H1 (cell line): ENCODE data around the gene TACC2. TPM values are rescaled to one million over a fixed set of nuclear protein-coding genes. Genes with fewer than 3 reads are reported as not detected.

Experiments
- CTCF ChIA-PET: fragments of 300-600 bp; sonication (Branson Sonifier 250); formaldehyde crosslinking; loops from one replicate; lab custom pipeline; 2021; ENCODE audit not compliant: partially characterized antibody; lab: Charles Lee
- POLR2A ChIA-PET: fragments of 300-600 bp; sonication (Branson Sonifier 250); formaldehyde crosslinking; loops from one replicate; lab custom pipeline; 2021; ENCODE audit warnings: inconsistent platforms; ENCODE audit not compliant: partially characterized antibody; lab: Charles Lee
- DNase-seq, 2 experiments: peaks; one replicate each; pipeline versions ENCODE4 v3.0.0 to v3.0.0-alpha.2; 2010 to 2022; ENCODE audit warnings: low spot score in 2 of 2, low read depth in 1 of 2, mixed read lengths in 1 of 2
- FAIRE-seq: peaks from 2 replicates; lab custom pipeline; 2011; peaks lifted over from hg19 to GRCh38; lab: Jason Lieb, UNC
- H2AFZ ChIP-seq: 2 replicates; pipeline ENCODE4 v1.8.1; 2012; ENCODE audit warnings: low read length, inconsistent platforms
- H2AK5ac ChIP-seq: 2 replicates; pipeline ENCODE4 v1.6.1; 2013; ENCODE audit warnings: low read depth, low read length
- H2BK120ac ChIP-seq: replicated peaks from 2 replicates; pipeline ENCODE3; 2013; ENCODE audit warnings: low read depth, low read length, inconsistent platforms
- H2BK12ac ChIP-seq: 2 replicates; pipeline ENCODE4 v1.6.1; 2013; ENCODE audit warnings: low read depth, low read length
- H2BK15ac ChIP-seq: 2 replicates; pipeline ENCODE4 v1.6.1; 2013; ENCODE audit warnings: low read length
- H2BK20ac ChIP-seq: 2 replicates; pipeline ENCODE4 v1.6.1; 2013; ENCODE audit warnings: low read length
- H2BK5ac ChIP-seq: 2 replicates; pipeline ENCODE4 v1.6.1; 2013; ENCODE audit warnings: low read depth, low read length
- H3K14ac ChIP-seq: 2 replicates; pipeline ENCODE4 v1.6.1; 2013; ENCODE audit warnings: inconsistent platforms; ENCODE audit not compliant: insufficient read length
- H3K18ac ChIP-seq: 2 replicates; pipeline ENCODE4 v1.6.1; 2013; ENCODE audit warnings: low read length; ENCODE audit errors: extremely low read depth
- H3K23ac ChIP-seq: 2 replicates; pipeline ENCODE4 v1.6.1; 2013; ENCODE audit warnings: inconsistent platforms; ENCODE audit not compliant: insufficient read length
- H3K23me2 ChIP-seq: 2 replicates; pipeline ENCODE4 v1.6.1; 2013; ENCODE audit warnings: low read depth, low read length
- H3K27ac ChIP-seq: 2 replicates; pipeline ENCODE4 v1.6.1; 2011; ENCODE audit warnings: low read depth, low read length, inconsistent platforms
- H3K27me3 ChIP-seq, 4 experiments: replicated peaks in 1 of 4; 1 replicate in 1 of 4; 2 replicates in 3 of 4; pipeline versions ENCODE4 v1.6.1 to v1.8.1; 2011 to 2013; ENCODE audit warnings: low read length in 3 of 4, mild to moderate bottlenecking in 3 of 4, inconsistent platforms in 2 of 4, mixed read lengths in 2 of 4, moderate library complexity in 1 of 4; ENCODE audit not compliant: control insufficient read depth in 3 of 4, insufficient read depth in 3 of 4; ENCODE audit errors: extremely low read depth in 1 of 4
- H3K36me3 ChIP-seq, 4 experiments: 2 replicates each; pipeline versions ENCODE4 v1.6.1 to v1.8.1; 2011 to 2013; ENCODE audit warnings: mild to moderate bottlenecking in 4 of 4, low read length in 3 of 4, moderate library complexity in 2 of 4, control low read depth in 1 of 4, inconsistent platforms in 1 of 4; ENCODE audit not compliant: insufficient read depth in 4 of 4, control insufficient read depth in 2 of 4
- H3K4ac ChIP-seq: replicated peaks from 2 replicates; pipeline ENCODE3; 2013; ENCODE audit warnings: low read length, low read depth, mixed read lengths, inconsistent platforms; ENCODE audit not compliant: insufficient read length
- H3K4me1 ChIP-seq, 4 experiments: replicated peaks in 1 of 4; 1 replicate in 1 of 4; 2 replicates in 3 of 4; pipeline versions ENCODE4 v1.6.1 to v1.8.1; 2011 to 2013; ENCODE audit warnings: low read length in 3 of 4, inconsistent platforms in 2 of 4, mixed read lengths in 1 of 4; ENCODE audit not compliant: insufficient read depth in 4 of 4, control insufficient read depth in 3 of 4
- H3K4me2 ChIP-seq, 2 experiments: 2 replicates each; pipeline versions ENCODE4 v1.6.1 to v1.8.1; 2011 to 2013; ENCODE audit warnings: low read depth in 2 of 2, low read length in 2 of 2, control low read depth in 1 of 2, inconsistent platforms in 1 of 2, mild to moderate bottlenecking in 1 of 2; ENCODE audit not compliant: insufficient read depth in 1 of 2
- H3K4me3 ChIP-seq, 4 experiments: fragments of 200-600, 300-600 bp in 1 of 4; sonication (generic), shearing (Covaris generic), sonication (Bioruptor Twin) in 1 of 4; 2 replicates each; pipeline versions ENCODE4 v1.5.1 to v1.8.1; 2011 to 2016; ENCODE audit warnings: low read length in 4 of 4, low read depth in 3 of 4, control low read depth in 2 of 4, inconsistent platforms in 2 of 4, mild to moderate bottlenecking in 2 of 4, mixed read lengths in 1 of 4, moderate library complexity in 1 of 4; ENCODE audit not compliant: insufficient read depth in 2 of 4; ENCODE audit errors: extremely low read depth in 1 of 4
- H3K56ac ChIP-seq: replicated peaks from 2 replicates; pipeline ENCODE3; 2013; ENCODE audit warnings: low read depth, mild to moderate bottlenecking, mixed read lengths, low read length, inconsistent platforms; ENCODE audit not compliant: insufficient read length
- H3K79me1 ChIP-seq: 2 replicates; pipeline ENCODE4 v1.6.1; 2013; ENCODE audit warnings: low read depth, low read length, control low read depth
- H3K79me2 ChIP-seq, 2 experiments: 2 replicates each; pipeline versions ENCODE4 v1.6.1 to v1.8.1; 2012 to 2013; ENCODE audit warnings: low read length in 2 of 2, mild to moderate bottlenecking in 2 of 2, inconsistent platforms in 1 of 2; ENCODE audit not compliant: insufficient read depth in 2 of 2, control insufficient read depth in 1 of 2
- H3K9ac ChIP-seq, 4 experiments: replicated peaks in 1 of 4; 1 replicate in 1 of 4; 2 replicates in 3 of 4; pipeline versions ENCODE4 v1.6.1 to v1.8.1; 2011 to 2013; ENCODE audit warnings: low read depth in 3 of 4, low read length in 3 of 4, control low read depth in 2 of 4, mild to moderate bottlenecking in 2 of 4, moderate library complexity in 2 of 4, inconsistent platforms in 1 of 4; ENCODE audit errors: extremely low read depth in 1 of 4
- H3K9me3 ChIP-seq, 2 experiments: 2 replicates each; pipeline versions ENCODE4 v1.6.1 to v1.8.1; 2012 to 2013; ENCODE audit warnings: mild to moderate bottlenecking in 2 of 2, moderate library complexity in 2 of 2, control low read depth in 1 of 2, inconsistent platforms in 1 of 2, low read depth in 1 of 2, low read length in 1 of 2, mixed read lengths in 1 of 2; ENCODE audit not compliant: insufficient read depth in 2 of 2
- H4K20me1 ChIP-seq, 2 experiments: replicated peaks in 1 of 2; 2 replicates each; pipeline versions ENCODE3 to v1.8.1; 2011 to 2013; ENCODE audit warnings: inconsistent platforms in 2 of 2, low read length in 2 of 2, mild to moderate bottlenecking in 1 of 2; ENCODE audit not compliant: insufficient read depth in 2 of 2, control insufficient read depth in 1 of 2
- H4K5ac ChIP-seq: 2 replicates; pipeline ENCODE4 v1.6.1; 2013; ENCODE audit warnings: low read length, low read depth, mixed read lengths, inconsistent platforms; ENCODE audit not compliant: insufficient read length
- H4K8ac ChIP-seq: 2 replicates; pipeline ENCODE4 v1.8.0; 2013; ENCODE audit warnings: mild to moderate bottlenecking, moderate library complexity, low read length, inconsistent platforms; ENCODE audit not compliant: insufficient read depth; ENCODE audit errors: extremely low read depth
- H4K91ac ChIP-seq: replicated peaks from 2 replicates; pipeline ENCODE3; 2013; ENCODE audit warnings: low read length, mixed read lengths, inconsistent platforms; ENCODE audit not compliant: insufficient read length
- BACH1 ChIP-seq: IDR thresholded peaks from 2 replicates; pipeline ENCODE4 v1.6.1; 2012; ENCODE audit warnings: low read length, improper control_type of control experiment
- HDAC2 ChIP-seq, 2 experiments: fragments of 300-600 bp in 1 of 2; sonication (generic) in 1 of 2; IDR thresholded peaks; 2 replicates each; pipeline ENCODE4 v1.6.1; 2011 to 2012; ENCODE audit warnings: low read depth in 2 of 2, low read length in 2 of 2, mild to moderate bottlenecking in 2 of 2, moderate library complexity in 2 of 2, borderline replicate concordance in 1 of 2, inconsistent platforms in 1 of 2
- MAFK ChIP-seq: IDR thresholded peaks from 2 replicates; pipeline ENCODE4 v1.6.1; 2012; ENCODE audit warnings: low read depth, mild to moderate bottlenecking, improper control_type of control experiment, low read length
- RBBP5 ChIP-seq: IDR thresholded peaks from 2 replicates; pipeline ENCODE4 v1.7.1; 2012; ENCODE audit warnings: low read depth, mild to moderate bottlenecking, inconsistent platforms, low read length, moderate library complexity, borderline replicate concordance
- TEAD4 ChIP-seq: IDR thresholded peaks from 2 replicates; pipeline ENCODE4 v1.6.1; 2012; ENCODE audit warnings: low read depth, low read length, inconsistent platforms, mixed read lengths
- USF2 ChIP-seq: IDR thresholded peaks from 2 replicates; pipeline ENCODE4 v1.6.1; 2011; ENCODE audit warnings: low read length, improper control_type of control experiment
- WGBS, 2 experiments: shearing (Covaris generic) in 1 of 2; methylation state at CpG; one replicate each; pipeline versions ENCODE4 v1.1.6 to v1.1.7; 2013 to 2015; ENCODE audit warnings: low lambda C conversion rate in 2 of 2, mixed read lengths in 2 of 2, inconsistent platforms in 1 of 2, low coverage in 1 of 2, missing lambda C conversion rate in 1 of 2; ENCODE audit not compliant: insufficient replicate concordance in 2 of 2, insufficient coverage in 1 of 2, insufficient read length in 1 of 2; ENCODE audit errors: extremely low coverage in 1 of 2, missing lambda C conversion rate in 1 of 2; 5-methylcytosine and 5-hydroxymethylcytosine counted together
- polyA plus RNA-seq, 7 experiments: library from polyadenylated mRNA; depleted of rRNA in 3 of 7; stranded (reverse) in 5 of 7; unstranded in 2 of 7; fragments of >200 nt in 5 of 7; fragments of 200-250 nt in 2 of 7; gene quantifications; 1 replicate in 5 of 7; 2 replicates in 1 of 7; 4 replicates in 1 of 7; pipeline versions ENCODE4 v1.2.1 to v1.2.3, GENCODE V29; 2011 to 2013; ENCODE audit warnings: missing spikeins in 2 of 7, mixed read lengths in 2 of 7
- total RNA-seq: library from RNA; stranded (reverse); fragmentation: NEBNext Ultra II Directional; extraction: Animal tissue kit (Norgen Biotek cat#: 25700); gene quantifications from 2 replicates; pipeline ENCODE4 v1.2.1, GENCODE V29; 2021

Gene TACC2
- total and polyA plus RNA-seq, 2 of the 8 experiments (the other 6 are each of a cell fraction or from before 2014, with no cell fraction given): 21.2 to 46.6 TPM

DNA sequence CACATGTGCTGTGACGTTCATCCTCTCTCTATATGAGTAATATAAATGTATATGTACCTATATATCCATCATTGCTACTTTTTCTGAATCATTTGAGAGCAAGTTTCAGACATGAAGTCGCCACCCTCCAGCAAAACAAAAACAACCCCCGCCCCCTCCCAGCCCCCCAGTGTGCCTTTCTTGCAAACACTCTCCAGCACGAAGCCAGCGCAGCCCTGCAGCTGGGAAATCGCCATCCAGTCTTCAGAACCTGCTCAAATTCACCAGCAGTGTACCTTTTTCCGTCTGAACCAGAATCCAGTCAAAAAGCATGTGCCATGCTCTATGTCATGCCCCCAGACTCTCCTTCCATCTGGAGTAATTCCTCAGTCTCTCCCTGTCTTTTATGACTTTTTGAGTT is 135.8 kb downstream of the TACC2 start:
- no peaks in the 10 kb centered on the region for H3K9me3 ChIP-seq
- no peak overlapping the region for H2BK15ac ChIP-seq
- H3K23ac ChIP-seq: no peak overlapping the region
- H3K27ac ChIP-seq: no peak overlapping the region
- peaks cover 5% of the 10 kb centered on the region for H3K79me1 ChIP-seq
- no peak overlapping the region for H2BK5ac ChIP-seq
- FAIRE-seq (no peak), DNase-seq (no peak)
- H2BK20ac ChIP-seq: no peak overlapping the region
- H4K8ac ChIP-seq: no peak overlapping the region
- H2BK12ac ChIP-seq: no peak overlapping the region
- no peaks in the 10 kb centered on the region for H3K23me2 ChIP-seq
- H3K4ac ChIP-seq: peak overlapping the region; percentile 44
- peaks cover 4 to 16% (median 10%) of the 10 kb centered on the region in 4 experiments; a peak in 6 of 7 replicates for H3K4me1 ChIP-seq
- peaks cover 3 to 6% of the 10 kb centered on the region in 2 experiments for H4K20me1 ChIP-seq
- TF ChIP-seq BACH1: no peak
- no peak for TF ChIP-seq USF2
- no peak for TF ChIP-seq HDAC2 (IDR thresholded peaks at IDR 0.05; ENCODE audit: borderline replicate concordance in 1 of 2, low read depth in 2 of 2, low read length in 2 of 2)
- TF ChIP-seq MAFK: no peak
- TF ChIP-seq TEAD4: no peak
- TF ChIP-seq RBBP5: no peak
- H3K9ac ChIP-seq: peak overlapping the region in 1 of 4 experiments; percentile 57; a peak in 1 of 7 replicates
- H4K91ac ChIP-seq: no peak overlapping the region
- H2AFZ ChIP-seq: no peak overlapping the region
- H3K4me2 ChIP-seq: peak overlapping the region in 1 of 2 experiments; percentile 28; a peak in 3 of 4 replicates
- H4K5ac ChIP-seq: peak overlapping the region; percentile 18
- H2AK5ac ChIP-seq: no peak overlapping the region
- WGBS, 2 experiments: 51% methylated on average over 7 of the region's 7 CpGs; no CpG with 5 or more reads in 1 of the 2 experiments
- H3K18ac ChIP-seq: no peak overlapping the region
- H3K56ac ChIP-seq: no peak overlapping the region
- CTCF ChIA-PET: interaction anchor here (0.8 to 3.6 kb wide), 4 partner anchors 16 to 95 kb away, joined by 3 to 17 read pairs (median 4); no protein-coding TSS in a partner anchor
- H3K14ac ChIP-seq: no peak overlapping the region
- H2BK120ac ChIP-seq: no peak overlapping the region
- peaks cover 0 to 23% of the 10 kb centered on the region in 2 experiments; a peak in 2 of 4 replicates for H3K79me2 ChIP-seq
- H3K36me3 ChIP-seq: no peaks in the 10 kb centered on the region
- no peak overlapping the region for H3K4me3 ChIP-seq
- POLR2A ChIA-PET: interaction anchor here (1.2 to 3.0 kb wide), 2 partner anchors 11 to 12 kb away, joined by 3 to 22 read pairs; no protein-coding TSS in a partner anchor
- no peaks in the 10 kb centered on the region for H3K27me3 ChIP-seq
